ENCODE measurements around the gene SWT1.

Gene SWT1

DNA sequence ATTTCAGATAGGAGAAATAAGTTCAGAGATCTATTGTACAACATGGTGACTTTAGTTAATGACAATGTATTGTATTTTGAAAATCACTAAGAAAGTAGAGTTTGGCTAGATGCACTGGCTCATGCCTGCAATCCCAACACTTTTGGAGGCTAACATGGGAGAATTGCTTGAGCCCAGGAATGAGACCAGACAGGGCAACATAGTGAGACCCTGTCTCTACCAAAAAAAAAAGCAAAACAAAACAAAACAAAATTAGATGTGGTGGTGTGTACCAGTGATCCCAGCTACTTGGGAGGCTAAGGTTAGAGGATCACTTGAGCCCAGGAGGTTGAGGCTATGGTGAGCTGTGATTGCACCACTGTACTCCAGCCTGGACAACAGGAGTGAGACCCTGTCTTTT is 132.9 kb downstream of the SWT1 start:
- no peak overlapping the region for H2AFZ ChIP-seq (ENCODE audit: low read depth, low read length)
- H3K36me3 ChIP-seq (ENCODE audit: insufficient read depth, low read length): peaks cover 11% of the 10 kb centered on the region
- no peaks in the 10 kb centered on the region for H3K79me2 ChIP-seq (ENCODE audit: insufficient read depth, low read length)

DNA sequence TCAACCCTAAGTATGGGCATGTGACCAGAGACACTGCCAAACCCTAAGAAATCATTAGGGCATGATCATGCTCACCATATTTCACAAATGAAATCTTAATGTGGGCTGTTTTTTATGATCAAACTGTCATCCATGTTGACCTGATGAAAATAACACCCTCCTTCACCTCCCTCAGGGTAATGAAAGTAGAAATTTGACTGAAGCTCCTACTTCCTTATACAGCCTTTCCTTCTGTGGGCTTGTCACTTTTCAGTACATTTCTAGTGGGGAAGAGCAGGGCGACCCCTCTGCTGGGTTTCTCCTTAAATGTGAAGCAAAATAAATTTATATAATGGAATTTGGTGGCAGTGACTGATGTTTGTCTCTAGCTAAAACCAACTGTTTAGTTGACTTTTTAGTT is 134.2 kb downstream of the SWT1 start:
- H3K9me3 ChIP-seq (ENCODE audit: insufficient read depth, low read length, severe bottlenecking): no peaks in the 10 kb centered on the region
- H4K20me1 ChIP-seq (ENCODE audit: insufficient read depth, low read length): no peaks in the 10 kb centered on the region; the same call in 1 of the 2 replicates
- TF ChIP-seq, protein P1, sequence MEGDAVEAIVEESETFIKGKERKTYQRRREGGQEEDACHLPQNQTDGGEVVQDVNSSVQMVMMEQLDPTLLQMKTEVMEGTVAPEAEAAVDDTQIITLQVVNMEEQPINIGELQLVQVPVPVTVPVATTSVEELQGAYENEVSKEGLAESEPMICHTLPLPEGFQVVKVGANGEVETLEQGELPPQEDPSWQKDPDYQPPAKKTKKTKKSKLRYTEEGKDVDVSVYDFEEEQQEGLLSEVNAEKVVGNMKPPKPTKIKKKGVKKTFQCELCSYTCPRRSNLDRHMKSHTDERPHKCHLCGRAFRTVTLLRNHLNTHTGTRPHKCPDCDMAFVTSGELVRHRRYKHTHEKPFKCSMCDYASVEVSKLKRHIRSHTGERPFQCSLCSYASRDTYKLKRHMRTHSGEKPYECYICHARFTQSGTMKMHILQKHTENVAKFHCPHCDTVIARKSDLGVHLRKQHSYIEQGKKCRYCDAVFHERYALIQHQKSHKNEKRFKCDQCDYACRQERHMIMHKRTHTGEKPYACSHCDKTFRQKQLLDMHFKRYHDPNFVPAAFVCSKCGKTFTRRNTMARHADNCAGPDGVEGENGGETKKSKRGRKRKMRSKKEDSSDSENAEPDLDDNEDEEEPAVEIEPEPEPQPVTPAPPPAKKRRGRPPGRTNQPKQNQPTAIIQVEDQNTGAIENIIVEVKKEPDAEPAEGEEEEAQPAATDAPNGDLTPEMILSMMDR (IDR thresholded peaks at IDR 0.05; ENCODE audit: borderline replicate concordance, extremely low read depth, low read length, poor library complexity, severe bottlenecking): no peak
- no peak for TF ChIP-seq EZH2 (IDR thresholded peaks at IDR 0.05; ENCODE audit: borderline replicate concordance, low read depth, low read length, severe bottlenecking)
- H3K9ac ChIP-seq (ENCODE audit: low read depth, low read length): no peak overlapping the region
- no peak for DNase-seq
- peaks cover 24% of the 10 kb centered on the region for H3K36me3 ChIP-seq (ENCODE audit: insufficient read depth, low read length)
- no peaks in the 10 kb centered on the region for H3K79me2 ChIP-seq (ENCODE audit: insufficient read depth, low read length)
- no peak overlapping the region for H3K4me3 ChIP-seq (ENCODE audit: low read depth in 1 of 2, low read length in 2 of 2)
- H3K27ac ChIP-seq (ENCODE audit: low read length): no peak overlapping the region
- H3K27me3 ChIP-seq (ENCODE audit: insufficient read depth, low read length, poor library complexity): no peaks in the 10 kb centered on the region
- 0 out of 3 replicates have a peak, but pooled peaks have one; percentile 17 for ATAC-seq (ENCODE audit: insufficient read depth, low read depth)
- H2AFZ ChIP-seq (ENCODE audit: low read depth, low read length): no peak overlapping the region
- H3K4me1 ChIP-seq (ENCODE audit: insufficient read depth, low read length): no peaks in the 10 kb centered on the region
- H3K4me2 ChIP-seq (ENCODE audit: insufficient read depth, low read length): no peak overlapping the region

More for the DNA sequence above, 132.9 kb downstream of the SWT1 start:
- no peaks in the 10 kb centered on the region for H3K27me3 ChIP-seq (ENCODE audit: insufficient read depth, low read length, poor library complexity)
- H3K4me3 ChIP-seq (ENCODE audit: low read depth in 1 of 2, low read length in 2 of 2): no peak overlapping the region
- TF ChIP-seq, protein P1 (IDR thresholded peaks at IDR 0.05; ENCODE audit: borderline replicate concordance, extremely low read depth, low read length, poor library complexity, severe bottlenecking): no peak
- no peak for TF ChIP-seq EZH2 (IDR thresholded peaks at IDR 0.05; ENCODE audit: borderline replicate concordance, low read depth, low read length, severe bottlenecking)
- no peak overlapping the region for H3K27ac ChIP-seq (ENCODE audit: low read length)
- no peak for DNase-seq
- H3K9ac ChIP-seq (ENCODE audit: low read depth, low read length): no peak overlapping the region
- H3K4me2 ChIP-seq (ENCODE audit: insufficient read depth, low read length): no peak overlapping the region
- H3K4me1 ChIP-seq (ENCODE audit: insufficient read depth, low read length): no peaks in the 10 kb centered on the region
- no peaks in the 10 kb centered on the region for H3K9me3 ChIP-seq (ENCODE audit: insufficient read depth, low read length, severe bottlenecking)
- ATAC-seq (ENCODE audit: insufficient read depth, low read depth): no peak
- H4K20me1 ChIP-seq (ENCODE audit: insufficient read depth, low read length): no peaks in the 10 kb centered on the region; the same call in 1 of the 2 replicates

DNA sequence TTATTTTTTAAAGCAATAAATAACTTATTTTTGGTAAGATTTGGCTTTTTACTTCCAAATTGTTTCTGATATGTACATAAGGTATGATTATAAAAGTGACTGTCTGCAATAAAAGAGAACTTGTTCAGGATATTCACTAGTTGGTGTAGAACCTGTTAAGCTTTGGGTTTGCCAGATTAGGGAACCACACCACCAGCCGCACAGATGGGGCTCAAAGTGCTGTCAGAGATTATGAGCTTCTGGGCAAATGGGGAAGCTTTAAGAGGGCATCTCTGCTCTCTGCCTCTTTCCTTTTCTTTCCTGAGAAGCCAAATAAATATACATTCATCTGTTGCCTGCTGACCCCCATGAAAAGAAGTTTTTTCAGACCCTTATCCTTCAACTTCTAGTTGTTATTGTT is 134.7 kb downstream of the SWT1 start:
- DNase-seq (no peak), ATAC-seq (ENCODE audit: insufficient read depth, low read depth) (no peak)
- no peak overlapping the region for H2AFZ ChIP-seq (ENCODE audit: low read depth, low read length)
- no peak overlapping the region for H3K4me3 ChIP-seq (ENCODE audit: low read depth in 1 of 2, low read length in 2 of 2)
- H3K79me2 ChIP-seq (ENCODE audit: insufficient read depth, low read length): no peaks in the 10 kb centered on the region
- H3K9ac ChIP-seq (ENCODE audit: low read depth, low read length): no peak overlapping the region
- no peak overlapping the region for H3K27ac ChIP-seq (ENCODE audit: low read length)
- H4K20me1 ChIP-seq (ENCODE audit: insufficient read depth, low read length): no peaks in the 10 kb centered on the region; the same call in 1 of the 2 replicates
- H3K4me2 ChIP-seq (ENCODE audit: insufficient read depth, low read length): no peak overlapping the region
- TF ChIP-seq, protein P1 (IDR thresholded peaks at IDR 0.05; ENCODE audit: borderline replicate concordance, extremely low read depth, low read length, poor library complexity, severe bottlenecking): no peak
- no peak for TF ChIP-seq EZH2 (IDR thresholded peaks at IDR 0.05; ENCODE audit: borderline replicate concordance, low read depth, low read length, severe bottlenecking)
- no peaks in the 10 kb centered on the region for H3K4me1 ChIP-seq (ENCODE audit: insufficient read depth, low read length)
- H3K36me3 ChIP-seq (ENCODE audit: insufficient read depth, low read length): peaks cover 29% of the 10 kb centered on the region
- no peaks in the 10 kb centered on the region for H3K27me3 ChIP-seq (ENCODE audit: insufficient read depth, low read length, poor library complexity)
- no peaks in the 10 kb centered on the region for H3K9me3 ChIP-seq (ENCODE audit: insufficient read depth, low read length, severe bottlenecking)

DNA sequence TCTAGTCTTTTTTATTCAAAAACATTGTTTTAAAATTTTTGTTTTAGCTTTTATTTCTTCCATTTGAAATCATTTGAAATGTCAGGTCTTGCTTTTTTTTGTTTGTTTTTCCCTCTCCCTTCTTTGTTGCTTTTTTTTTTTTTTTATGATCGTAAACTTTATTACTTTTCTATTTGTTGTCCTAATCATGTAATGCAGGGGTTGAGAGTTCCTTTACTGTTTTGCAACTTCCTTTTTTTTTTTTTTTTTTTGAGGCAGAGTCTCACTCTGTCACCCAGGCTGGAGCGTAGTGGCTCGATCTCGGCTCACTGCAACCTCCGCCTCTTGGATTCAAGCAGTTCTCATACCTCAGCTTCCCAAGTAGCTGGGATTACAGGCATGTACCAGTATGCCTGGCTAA is 135.3 kb downstream of the SWT1 start:
- Histone ChIP-seq H3K4me3 (ENCODE audit: low read depth in 1 of 2, low read length in 2 of 2) (no peak overlapping the region), H4K20me1 (ENCODE audit: insufficient read depth, low read length) (no peaks in the 10 kb centered on the region; the same call in 1 of the 2 replicates), H3K4me1 (ENCODE audit: insufficient read depth, low read length) (no peaks in the 10 kb centered on the region), H3K4me2 (ENCODE audit: insufficient read depth, low read length) (no peak overlapping the region), H3K27ac (ENCODE audit: low read length) (no peak overlapping the region), H3K79me2 (ENCODE audit: insufficient read depth, low read length) (no peaks in the 10 kb centered on the region), H2AFZ (ENCODE audit: low read depth, low read length) (no peak overlapping the region), H3K9ac (ENCODE audit: low read depth, low read length) (no peak overlapping the region), H3K9me3 (ENCODE audit: insufficient read depth, low read length, severe bottlenecking) (no peaks in the 10 kb centered on the region), H3K36me3 (ENCODE audit: insufficient read depth, low read length) (peaks cover 35% of the 10 kb centered on the region), H3K27me3 (ENCODE audit: insufficient read depth, low read length, poor library complexity) (no peaks in the 10 kb centered on the region)
- DNase-seq: no peak
- no peak for TF ChIP-seq EZH2 (IDR thresholded peaks at IDR 0.05; ENCODE audit: borderline replicate concordance, low read depth, low read length, severe bottlenecking)
- TF ChIP-seq, protein P1 (IDR thresholded peaks at IDR 0.05; ENCODE audit: borderline replicate concordance, extremely low read depth, low read length, poor library complexity, severe bottlenecking): no peak
- ATAC-seq (ENCODE audit: insufficient read depth, low read depth): no peak; the same call in 2 of the 3 replicates
